Common myeloid progenitor, CD34-positive (primary cell): ENCODE data around the gene FBXO28.

Experiments used
- CTCF ChIA-PET: fragments of 350-600 bp; sonication (Branson Sonifier 250); formaldehyde crosslinking; loops from one replicate; lab custom pipeline; 2021; ENCODE audit warnings: antibody characterized with exemption; lab: Charles Lee
- POLR2A ChIA-PET: fragments of 350-600 bp; sonication (Branson Sonifier 250); formaldehyde crosslinking; loops from one replicate; lab custom pipeline; 2021; ENCODE audit warnings: antibody characterized with exemption; lab: Charles Lee
- DNase-seq, 3 donors: peaks; one replicate each; pipeline versions ENCODE4 v3.0.0 to v3.0.0-alpha.2; 2013
- H3K27ac ChIP-seq, 2 experiments: 1 replicate in 1 of 2; 2 replicates in 1 of 2; pipeline ENCODE4 v1.7.0; 2013; ENCODE audit warnings: inconsistent platforms in 2 of 2, low read length in 2 of 2, mild to moderate bottlenecking in 2 of 2, low read depth in 1 of 2, moderate library complexity in 1 of 2; ENCODE audit not compliant: severe bottlenecking in 2 of 2, insufficient read depth in 1 of 2, poor library complexity in 1 of 2
- H3K27me3 ChIP-seq, 5 experiments: replicated peaks in 2 of 5; 1 replicate in 3 of 5; 2 replicates in 2 of 5; pipeline versions ENCODE4 v1.6.1 to v1.7.0; 2013; ENCODE audit warnings: low read length in 4 of 5, mild to moderate bottlenecking in 2 of 5, moderate library complexity in 2 of 5, inconsistent platforms in 1 of 5; ENCODE audit not compliant: insufficient read depth in 5 of 5, control insufficient read depth in 4 of 5
- H3K36me3 ChIP-seq, 4 experiments: 1 replicate in 2 of 4; 2 replicates in 2 of 4; pipeline versions ENCODE4 v1.6.1 to v1.7.0; 2013; ENCODE audit warnings: low read length in 3 of 4, control low read depth in 1 of 4, mild to moderate bottlenecking in 1 of 4; ENCODE audit not compliant: control insufficient read depth in 4 of 4, insufficient read depth in 4 of 4
- H3K4me1 ChIP-seq, 4 experiments: 1 replicate in 3 of 4; 2 replicates in 1 of 4; pipeline versions ENCODE4 v1.6.1 to v1.7.1; 2013; ENCODE audit warnings: low read length in 3 of 4, mild to moderate bottlenecking in 3 of 4, control low read depth in 1 of 4, inconsistent platforms in 1 of 4, moderate library complexity in 1 of 4; ENCODE audit not compliant: control insufficient read depth in 4 of 4, insufficient read depth in 4 of 4; ENCODE audit errors: control extremely low read depth in 1 of 4
- H3K4me3 ChIP-seq, 7 experiments: 1 replicate in 4 of 7; 2 replicates in 3 of 7; pipeline versions ENCODE4 v1.5.1 to v1.7.0; 2013; ENCODE audit warnings: mild to moderate bottlenecking in 7 of 7, low read length in 6 of 7, moderate library complexity in 6 of 7, inconsistent platforms in 2 of 7, low read depth in 2 of 7, control low read depth in 1 of 7; ENCODE audit not compliant: insufficient read depth in 4 of 7, control insufficient read depth in 1 of 7; ENCODE audit errors: extremely low read depth in 1 of 7
- H3K9me3 ChIP-seq, 5 experiments: 1 replicate in 4 of 5; 2 replicates in 1 of 5; pipeline versions ENCODE4 v1.6.1 to v1.7.1; 2013; ENCODE audit warnings: low read length in 4 of 5, mild to moderate bottlenecking in 2 of 5, inconsistent platforms in 1 of 5, low read depth in 1 of 5, moderate library complexity in 1 of 5; ENCODE audit not compliant: control insufficient read depth in 4 of 5, insufficient read depth in 2 of 5; ENCODE audit errors: control extremely low read depth in 1 of 5
- WGBS: methylation state at CpG from one replicate; pipeline ENCODE4 v1.1.5; 2013; ENCODE audit not compliant: insufficient coverage; 5-methylcytosine and 5-hydroxymethylcytosine counted together

The FBXO28 gene

DNA sequence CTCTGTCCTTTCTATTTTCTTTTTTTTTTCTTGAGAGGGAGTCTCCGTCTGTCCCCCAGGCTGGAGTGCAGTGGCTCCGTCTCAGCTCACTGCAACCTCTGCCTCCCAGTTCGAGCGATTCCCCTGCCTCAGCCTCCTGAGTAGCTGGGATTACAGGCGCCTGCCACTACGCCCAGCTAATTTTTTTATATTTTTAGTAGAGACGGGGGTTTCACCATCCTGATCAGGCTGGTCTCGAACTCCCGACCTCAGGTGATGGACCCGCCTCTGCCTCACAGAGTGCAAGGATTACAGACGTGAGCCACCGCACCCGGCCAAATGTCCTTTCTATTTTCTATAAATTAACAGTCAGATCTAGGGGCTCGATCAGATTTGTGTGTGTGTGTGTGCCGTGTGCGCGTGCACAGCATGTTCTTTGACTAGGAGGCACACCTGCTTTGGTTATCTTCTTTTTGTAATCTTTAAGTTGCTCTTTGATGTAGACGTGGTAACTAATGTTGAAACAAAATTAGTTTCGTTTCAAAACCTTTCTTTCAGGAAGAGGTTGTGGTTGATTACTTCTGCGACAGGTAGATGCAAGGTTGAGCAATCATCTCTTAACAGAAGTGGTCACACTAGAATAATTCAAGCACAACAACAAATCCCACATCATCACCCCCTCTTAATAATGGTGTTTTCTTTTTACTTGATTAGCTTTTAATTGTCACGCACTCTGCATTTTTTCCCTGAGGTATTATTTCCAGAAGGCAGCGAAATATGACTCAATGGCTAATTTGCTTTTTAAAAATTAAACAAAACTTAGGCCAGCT, 68.3 kb downstream of the FBXO28 start:
- ChIA-PET CTCF (interaction anchor here (0.8 to 4.3 kb wide), 6 partner anchors 10 to 50 kb away, joined by 3 to 15 read pairs (median 3); no protein-coding TSS in a partner anchor), POLR2A (interaction anchor here (0.7 to 1.6 kb wide), 4 partner anchors 13 to 148 kb away, joined by 3 to 8 read pairs (median 3); partner anchors contain the start of gene NVL)
- Histone ChIP-seq H3K9me3 (no peaks in the 10 kb centered on the region), H3K27ac (peak overlapping the region; percentile 40 to 91), H3K4me3 (peak overlapping the region; percentile 75 to 96 (median 90)), H3K36me3 (peaks cover 0 to 12% (median 0%) of the 10 kb centered on the region in 4 experiments), H3K27me3 (no peaks in the 10 kb centered on the region), H3K4me1 (peaks cover 6 to 27% (median 20%) of the 10 kb centered on the region in 4 experiments)
- peak; percentile 34 to 75 (median 64) for DNase-seq
- 68% methylated on average over 10 of the region's 22 CpGs for WGBS

DNA sequence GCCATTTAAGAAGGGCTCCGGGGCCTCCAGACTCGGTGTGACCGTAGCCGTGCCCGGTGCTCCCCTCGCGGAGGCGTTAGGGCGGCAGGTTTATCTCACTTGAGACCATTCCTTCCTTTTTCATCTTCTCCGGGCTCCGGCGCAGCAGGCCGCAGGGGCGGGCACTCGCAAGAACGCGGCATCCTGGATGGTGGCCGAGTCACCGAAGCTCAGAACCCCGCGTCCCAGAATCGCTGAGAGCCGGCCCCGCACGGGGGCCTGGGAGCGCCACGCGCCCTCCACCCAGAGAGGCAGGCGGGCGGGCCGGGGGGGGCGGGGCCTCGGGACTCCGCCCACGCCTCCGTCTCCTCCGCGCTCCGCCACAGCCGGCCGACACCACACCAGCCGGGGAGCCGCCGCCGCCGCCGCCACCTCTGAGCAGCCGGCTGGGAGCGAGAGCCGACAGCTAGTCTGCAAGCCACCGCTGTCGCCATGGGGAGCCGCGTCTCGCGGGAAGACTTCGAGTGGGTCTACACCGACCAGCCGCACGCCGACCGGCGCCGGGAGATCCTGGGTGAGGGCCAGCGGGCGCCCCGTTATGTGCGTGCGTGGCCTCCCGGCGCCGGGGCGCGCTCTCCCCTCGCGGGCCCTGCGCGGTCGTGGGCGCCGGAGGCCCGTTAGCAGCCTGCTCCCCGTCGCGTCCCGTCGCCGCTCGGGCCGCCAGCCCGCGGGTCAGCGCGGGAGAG, 69.1 kb downstream of the FBXO28 start, which contains the start of gene DEGS1:
Gene DEGS1, plus strand, starts transcription at position 375 of the 725 bp plus-strand sequence. Its CDS starts 97 bp downstream, at position 472.
- Histone ChIP-seq H3K36me3 (peaks cover 0 to 16% (median 0%) of the 10 kb centered on the region in 4 experiments), H3K27me3 (no peaks in the 10 kb centered on the region), H3K4me3 (peak within 1 kb of the TSS; percentile 75 to 96 (median 90)), H3K9me3 (peaks cover 0 to 2% (median 0%) of the 10 kb centered on the region in 5 experiments), H3K4me1 (peaks cover 6 to 27% (median 20%) of the 10 kb centered on the region in 4 experiments), H3K27ac (peak within 1 kb of the TSS; percentile 85 to 91)
- ChIA-PET CTCF (interaction anchor here (0.6 to 4.3 kb wide), 6 partner anchors 10 to 138 kb away, joined by 3 to 15 read pairs (median 4); no protein-coding TSS in a partner anchor), POLR2A (interaction anchor here (0.6 to 1.6 kb wide), 5 partner anchors 14 to 147 kb away, joined by 3 to 8 read pairs (median 3); partner anchors contain the start of gene NVL)
- DNase-seq, result peak; percentile 90 to 94 (median 92)
- WGBS, result 0% methylated on average over 78 of the region's 94 CpGs

- peaks cover 0 to 16% (median 0%) of the 10 kb centered on the region in 4 experiments for H3K36me3 ChIP-seq
- no peaks in the 10 kb centered on the region for H3K27me3 ChIP-seq
- peak overlapping the region; percentile 85 to 91 for H3K27ac ChIP-seq
- H3K9me3 ChIP-seq, result peaks cover 0 to 3% (median 0%) of the 10 kb centered on the region in 5 experiments
- peak; percentile 59 to 75 (median 64) for DNase-seq
- H3K4me1 ChIP-seq, result peaks cover 6 to 27% (median 20%) of the 10 kb centered on the region in 4 experiments
- 0% methylated on average over 46 of the region's 53 CpGs for WGBS
- ChIA-PET CTCF (interaction anchor here (0.6 to 4.3 kb wide), 3 partner anchors 9 to 137 kb away, joined by 5 to 15 read pairs (median 5); no protein-coding TSS in a partner anchor), POLR2A (interaction anchor here (0.6 to 1.6 kb wide), 2 partner anchors 21 to 50 kb away, joined by 4 to 8 read pairs; no protein-coding TSS in a partner anchor)
- peak overlapping the region; percentile 75 to 96 (median 90) for H3K4me3 ChIP-seq
These were observed 69.8 kb downstream of the FBXO28 start for GRCh38 chr1:224183591-224184312.

DNA sequence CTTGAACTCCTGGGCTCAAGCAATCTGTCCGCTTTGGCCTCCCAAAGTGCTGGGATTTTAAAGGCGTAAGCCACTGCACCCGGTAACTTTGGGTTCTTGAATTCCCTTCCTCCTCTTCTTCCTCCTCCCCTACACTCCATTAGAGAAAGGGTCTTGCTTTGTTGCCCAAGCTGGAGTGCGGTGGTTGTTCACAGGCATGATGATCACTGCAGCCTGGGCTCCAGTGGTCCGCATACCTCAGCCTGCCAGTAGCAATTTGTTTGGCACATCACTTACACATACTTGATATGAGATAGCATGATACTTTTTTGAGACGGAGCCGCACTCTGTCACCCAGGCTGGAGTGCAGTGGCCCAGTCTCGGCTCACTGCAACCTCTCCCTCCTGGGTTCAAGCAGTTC, 71.3 kb downstream of the FBXO28 start:
- POLR2A ChIA-PET, result no interaction called here
- Histone ChIP-seq H3K9me3 (peaks cover 0 to 3% (median 0%) of the 10 kb centered on the region in 5 experiments), H3K27me3 (no peaks in the 10 kb centered on the region), H3K4me1 (peaks cover 6 to 27% (median 20%) of the 10 kb centered on the region in 4 experiments), H3K27ac (no peak overlapping the region), H3K36me3 (peaks cover 0 to 25% (median 5%) of the 10 kb centered on the region in 4 experiments), H3K4me3 (peak overlapping the region in 1 of 7 experiments; percentile 91)
- 98% methylated on average over 8 of the region's 8 CpGs for WGBS
- DNase-seq, result no peak
- CTCF ChIA-PET, result interaction anchor here (2.0 to 2.1 kb wide), 2 partner anchors 8 to 15 kb away, joined by 5 to 7 read pairs; no protein-coding TSS in a partner anchor

DNA sequence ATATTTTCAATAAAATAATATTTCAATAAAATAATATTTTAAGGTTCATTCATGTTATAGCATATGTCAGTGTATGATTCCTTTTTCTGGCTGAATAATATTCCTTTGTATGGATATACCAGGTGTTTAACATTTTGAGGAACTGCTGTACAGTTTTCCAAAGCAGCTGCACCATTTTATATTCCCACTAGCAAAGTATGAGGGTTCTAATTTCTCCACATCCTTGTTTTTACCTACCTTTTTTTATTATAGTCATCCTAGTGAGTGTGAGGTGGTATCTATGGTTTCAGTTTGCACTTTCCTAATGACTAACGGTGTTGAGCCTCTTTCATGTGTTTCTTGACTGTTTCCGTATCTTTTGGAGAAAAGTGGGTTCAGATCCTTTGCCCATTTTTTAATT, 74.4 kb downstream of the FBXO28 start:
- H3K36me3 ChIP-seq, result peaks cover 0 to 44% (median 11%) of the 10 kb centered on the region in 4 experiments
- H3K4me1 ChIP-seq, result peaks cover 6 to 17% (median 11%) of the 10 kb centered on the region in 4 experiments
- H3K27me3 ChIP-seq, result no peaks in the 10 kb centered on the region
- no peak overlapping the region for H3K4me3 ChIP-seq
- no peak for DNase-seq
- no CpG with 5 or more reads among the region's 2 CpGs for WGBS
- H3K27ac ChIP-seq, result no peak overlapping the region
- POLR2A ChIA-PET, result no interaction called here
- CTCF ChIA-PET, result no interaction called here
- peaks cover 0 to 3% (median 0%) of the 10 kb centered on the region in 5 experiments for H3K9me3 ChIP-seq

DNA sequence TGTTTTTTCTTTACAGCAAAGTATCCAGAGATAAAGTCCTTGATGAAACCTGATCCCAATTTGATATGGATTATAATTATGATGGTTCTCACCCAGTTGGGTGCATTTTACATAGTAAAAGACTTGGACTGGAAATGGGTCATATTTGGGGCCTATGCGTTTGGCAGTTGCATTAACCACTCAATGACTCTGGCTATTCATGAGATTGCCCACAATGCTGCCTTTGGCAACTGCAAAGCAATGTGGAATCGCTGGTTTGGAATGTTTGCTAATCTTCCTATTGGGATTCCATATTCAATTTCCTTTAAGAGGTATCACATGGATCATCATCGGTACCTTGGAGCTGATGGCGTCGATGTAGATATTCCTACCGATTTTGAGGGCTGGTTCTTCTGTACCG, 75.7 kb downstream of the FBXO28 start:
- H3K4me1 ChIP-seq, result peaks cover 0 to 8% (median 3%) of the 10 kb centered on the region in 4 experiments
- CTCF ChIA-PET, result no interaction called here

More for the DNA sequence above, 75.7 kb downstream of the FBXO28 start:
- POLR2A ChIA-PET, result no interaction called here
- Histone ChIP-seq H3K4me3 (no peak overlapping the region), H3K27me3 (no peaks in the 10 kb centered on the region), H3K36me3 (peaks cover 0 to 51% (median 16%) of the 10 kb centered on the region in 4 experiments), H3K27ac (no peak overlapping the region), H3K9me3 (peaks cover 0 to 3% (median 0%) of the 10 kb centered on the region in 5 experiments)
- no peak for DNase-seq
- 93% methylated on average over 7 of the region's 7 CpGs for WGBS
